Activated T-helper 1 cell treated with anti-CD3 and anti-CD28 coated beads, Interleukin-2, amount 50 U/mL, for 16 hours (primary cell): Measurements from ENCODE around the gene GAL3ST1.
"Not testable (repeated sequence)": the region's sequence is repeated elsewhere in the genome, so short reads cannot be mapped to it uniquely, and the experiment has no call there.

Experiments used
- DNase-seq, 2 donors: peaks; one replicate each; pipeline ENCODE4 v3.0.0-alpha.2; 2020; ENCODE audit warnings: low read depth in 1 of 2, low spot score in 1 of 2

GAL3ST1 gene

DNA sequence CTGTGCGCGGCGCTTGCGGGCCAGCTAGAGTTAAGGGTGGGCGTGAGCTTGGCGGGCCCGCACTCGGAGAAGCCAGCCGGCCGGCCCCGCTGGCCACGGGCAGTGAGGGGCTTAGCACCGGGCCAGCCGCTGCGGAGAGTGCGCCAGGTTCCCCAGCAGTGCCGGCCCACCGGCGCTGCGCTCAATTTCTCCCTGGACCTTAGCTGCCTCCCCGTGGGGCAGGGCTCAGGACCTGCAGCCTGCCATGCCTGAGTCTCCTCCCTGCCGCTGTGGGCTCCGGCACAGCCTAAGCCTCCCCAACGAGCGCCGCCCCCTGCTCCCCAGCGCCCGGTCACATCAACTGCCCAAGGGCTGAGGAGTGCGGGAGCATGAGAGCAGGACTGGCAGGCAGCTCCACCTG, 22.4 kb upstream of the GAL3ST1 start:
- DNase-seq = no peak

DNA sequence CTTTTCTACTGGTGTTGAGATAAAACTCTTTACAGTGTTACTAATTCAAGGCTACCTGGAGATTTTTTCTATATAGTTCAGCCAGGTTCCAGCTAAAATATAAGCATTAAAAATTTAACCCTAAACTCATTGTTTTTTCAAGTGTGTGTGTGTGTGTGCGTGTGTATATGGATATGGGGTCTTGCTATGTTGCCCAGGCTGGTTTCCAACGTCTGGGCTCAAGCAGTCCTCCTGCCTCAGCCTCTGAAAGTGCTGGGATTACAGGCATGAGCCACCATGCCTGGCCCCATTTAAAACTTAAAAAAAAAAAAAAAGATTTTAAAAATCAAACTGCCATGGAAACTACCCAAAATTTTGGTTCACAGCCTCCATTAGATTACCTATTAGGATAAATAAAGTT, 21.7 kb upstream of the GAL3ST1 start:
- no peak for DNase-seq

DNA sequence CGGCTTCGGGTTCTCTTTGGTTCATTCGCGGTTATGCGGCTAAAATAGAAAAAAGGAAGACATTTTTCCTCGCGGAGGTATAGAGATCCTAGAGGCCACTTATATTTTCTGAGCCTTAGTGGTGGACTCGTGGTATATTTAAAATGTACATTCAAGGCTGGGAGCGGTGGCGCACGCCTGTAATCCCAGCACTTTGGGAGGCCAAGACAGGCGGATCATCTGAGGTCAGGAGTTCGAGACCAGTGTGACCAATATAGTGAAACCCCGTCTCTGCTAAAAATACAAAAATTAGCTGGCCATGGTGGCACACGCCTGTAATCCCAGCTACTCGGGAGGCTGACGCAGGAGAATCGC, 17.9 kb upstream of the GAL3ST1 start:
- not testable (repeated sequence) for DNase-seq

DNA sequence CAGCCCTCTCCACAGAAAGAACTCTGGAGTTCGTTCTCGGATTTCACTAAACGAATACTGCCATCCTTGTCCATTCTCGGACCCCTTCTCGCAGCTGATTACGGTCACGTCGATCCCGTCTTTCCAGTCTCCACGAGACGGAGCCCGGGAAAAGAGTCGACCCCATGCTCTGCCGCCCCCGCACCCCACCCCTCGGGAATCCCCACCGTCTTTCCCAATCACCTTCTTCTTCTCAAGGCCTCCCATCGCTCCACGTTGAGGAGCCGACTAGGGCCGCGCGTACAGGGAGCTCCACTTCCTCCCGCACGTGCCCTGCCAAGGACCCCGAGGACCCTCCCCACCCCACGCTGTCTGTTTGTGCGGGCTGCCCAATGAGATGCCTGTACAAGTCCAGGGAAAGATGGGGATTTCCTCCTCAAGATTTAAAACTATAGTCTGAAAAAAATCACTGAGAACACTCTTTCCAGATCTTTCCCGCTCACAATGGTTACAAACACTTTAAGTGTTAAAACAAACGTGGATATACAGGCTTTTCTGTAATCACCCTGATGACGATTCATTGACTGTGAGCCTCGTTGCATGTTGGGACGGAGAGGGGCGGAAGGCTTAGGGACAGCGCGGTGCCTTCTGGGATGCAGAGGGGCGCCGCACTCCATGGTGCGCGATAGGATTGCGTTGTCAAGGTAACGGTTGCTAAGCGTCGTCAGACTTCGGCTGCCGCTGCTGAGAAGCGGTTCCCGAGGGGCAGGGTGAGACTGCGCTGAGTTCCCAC, 17.3 kb upstream of the GAL3ST1 start, which contains the start of gene PES1:
PES1 (minus strand) TSS at position 323 of the 772 bp plus-strand sequence; CDS start at position 246, 77 bp downstream.
- DNase-seq = peak; percentile 86 to 89

DNA sequence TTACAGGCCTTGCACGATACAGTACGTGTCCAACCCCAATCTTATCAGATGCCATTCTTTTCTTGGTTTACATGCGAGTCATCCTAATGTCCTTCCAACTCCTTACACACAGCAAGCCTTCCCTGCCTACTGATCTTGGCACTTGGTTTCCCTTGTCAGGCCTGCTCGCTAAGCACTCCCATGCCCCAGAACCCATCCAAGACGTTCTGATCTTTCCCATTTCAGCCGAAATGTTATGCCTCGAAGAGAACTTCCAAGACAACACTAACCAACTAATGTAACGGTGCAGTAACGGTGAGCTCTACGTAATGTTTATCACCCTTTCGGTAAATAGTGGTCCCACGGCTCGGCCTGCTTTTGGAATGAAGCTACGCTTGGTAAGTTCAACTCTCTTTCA, 16.7 kb upstream of the GAL3ST1 start:
- no peak for DNase-seq

DNA sequence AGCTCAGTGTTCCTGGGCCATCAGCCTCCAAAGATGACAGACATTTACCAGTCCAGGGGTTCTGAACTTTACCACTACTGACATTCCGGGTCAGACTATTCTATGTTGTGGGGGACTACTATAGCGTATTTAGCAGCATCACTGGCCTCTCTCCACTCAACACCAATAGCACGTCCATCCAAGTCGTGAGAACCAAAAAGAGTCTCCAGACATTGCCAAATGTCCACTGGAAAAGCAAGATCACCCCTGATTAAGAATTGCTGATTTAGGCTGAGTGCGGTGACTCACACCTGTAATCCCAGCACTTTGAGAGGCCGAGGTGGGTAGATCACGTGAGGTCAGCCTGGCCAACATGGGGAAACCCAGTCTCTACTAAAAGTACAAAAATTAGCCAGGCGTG, 11.9 kb upstream of the GAL3ST1 start:
- DNase-seq = no peak

DNA sequence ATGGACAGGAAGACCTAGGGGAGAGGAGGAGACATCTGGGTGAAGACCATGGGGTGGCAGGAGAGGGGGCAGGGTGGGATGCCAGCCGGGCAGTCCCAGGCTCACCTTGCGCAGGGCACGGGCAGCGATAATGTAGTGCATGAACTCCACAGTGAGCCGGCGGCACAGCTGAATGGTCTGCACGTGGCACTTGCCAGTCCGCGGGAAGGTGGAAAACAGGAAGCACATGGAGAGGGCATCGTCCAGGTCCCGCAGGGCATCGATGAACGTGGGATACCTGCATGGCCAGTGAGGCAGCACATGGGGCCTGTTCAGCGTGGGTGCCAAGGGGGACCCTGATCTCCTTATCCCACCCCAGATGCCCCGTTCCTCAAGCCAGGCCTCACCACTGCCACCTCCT, 10.0 kb upstream of the GAL3ST1 start:
- no peak for DNase-seq

DNA sequence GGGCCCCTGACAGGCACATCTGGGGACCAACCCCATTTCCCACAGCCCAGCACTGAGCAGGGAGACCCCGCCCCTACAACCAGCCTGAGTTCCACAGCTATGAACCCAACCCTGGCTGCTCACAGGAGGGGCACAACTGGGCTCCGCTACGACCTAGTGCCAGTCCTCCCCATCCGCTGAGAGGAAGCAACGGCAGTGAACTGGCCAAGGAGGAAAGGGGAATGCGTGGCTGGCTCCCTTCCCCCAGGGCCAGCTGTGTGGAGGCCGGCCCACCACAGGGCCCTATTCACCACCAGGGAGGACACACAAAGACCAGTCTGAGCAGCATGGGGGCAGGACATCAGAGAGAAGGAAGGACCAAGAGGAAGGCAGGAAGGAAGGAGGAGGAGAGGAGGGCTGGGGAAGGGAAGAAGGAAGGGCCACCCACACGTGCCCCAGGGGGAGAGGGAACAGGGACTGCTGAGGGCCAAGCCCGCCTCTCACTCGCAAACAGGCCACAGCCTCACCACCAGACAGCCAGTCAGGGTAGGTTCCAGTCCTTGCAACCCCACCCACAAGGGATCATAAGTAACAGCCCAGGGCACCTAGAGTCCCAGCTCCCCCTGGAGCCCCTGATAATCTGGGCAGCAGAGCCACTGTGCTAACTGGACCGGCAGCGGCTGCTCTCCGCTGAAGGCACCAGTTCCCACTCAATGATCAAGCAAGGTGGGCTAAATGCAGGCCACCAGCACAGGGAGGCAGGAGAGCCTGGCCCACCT, 8.5 kb upstream of the GAL3ST1 start:
- DNase-seq = no peak

DNA sequence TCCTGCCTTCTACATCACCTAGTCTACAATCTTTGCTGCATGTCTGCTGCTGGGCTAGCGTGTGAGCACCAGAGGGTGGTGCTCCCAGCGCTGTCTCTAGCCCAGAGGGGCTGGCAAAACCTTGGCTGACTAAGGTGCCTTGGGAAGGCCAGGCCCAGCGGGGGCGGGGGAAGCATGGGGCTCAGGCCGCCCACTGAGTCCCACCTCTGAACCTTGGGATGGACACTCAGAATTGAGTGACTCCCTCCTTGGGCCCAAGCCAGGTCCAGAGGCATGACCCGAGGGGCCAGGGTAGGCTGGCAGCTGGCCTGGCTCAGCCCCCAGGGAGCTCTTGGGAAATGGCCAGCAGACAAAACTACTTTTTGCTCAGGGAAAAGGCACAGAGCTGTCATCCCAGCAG, 7.6 kb upstream of the GAL3ST1 start:
- DNase-seq = no peak

DNA sequence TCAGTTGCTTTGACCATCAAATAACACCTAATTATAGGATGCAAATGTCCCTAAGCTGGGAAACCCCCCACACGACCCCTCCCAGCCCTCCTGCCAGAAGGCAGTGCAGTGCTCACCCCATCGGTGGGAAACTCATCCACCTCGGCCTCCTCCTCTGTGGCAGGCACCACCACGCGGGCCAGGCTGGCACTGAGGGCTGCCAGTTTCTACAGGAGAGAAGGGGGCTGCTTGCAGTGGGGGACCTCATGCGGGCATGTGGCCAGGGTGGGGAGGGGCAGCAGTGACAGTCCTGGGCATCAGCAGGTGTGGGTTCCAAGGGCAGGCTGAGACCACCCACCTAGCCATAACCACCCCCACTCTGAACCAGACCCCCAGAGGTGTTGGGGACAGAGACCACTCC, 6.4 kb upstream of the GAL3ST1 start:
- no peak for DNase-seq

DNA sequence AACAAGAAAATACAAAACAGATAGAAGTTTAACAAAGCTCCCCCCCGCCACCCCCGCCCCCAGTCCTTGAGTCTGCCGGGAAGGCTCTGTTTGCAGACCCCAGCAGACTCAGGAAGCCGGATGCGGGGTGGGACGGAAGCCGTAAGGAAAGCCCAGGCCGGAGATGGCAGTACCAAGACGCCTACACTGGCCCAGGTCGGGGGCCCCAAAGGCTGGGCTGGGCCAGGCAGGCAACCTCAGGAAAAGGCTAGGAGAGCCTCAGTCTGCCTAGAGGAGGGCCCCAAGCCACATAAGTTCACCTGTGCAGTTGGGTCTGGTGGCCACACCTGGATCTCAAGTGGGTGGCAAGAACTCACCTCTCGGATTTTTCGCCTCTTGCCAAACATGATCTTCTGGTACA, 4.0 kb upstream of the GAL3ST1 start:
- no peak for DNase-seq

DNA sequence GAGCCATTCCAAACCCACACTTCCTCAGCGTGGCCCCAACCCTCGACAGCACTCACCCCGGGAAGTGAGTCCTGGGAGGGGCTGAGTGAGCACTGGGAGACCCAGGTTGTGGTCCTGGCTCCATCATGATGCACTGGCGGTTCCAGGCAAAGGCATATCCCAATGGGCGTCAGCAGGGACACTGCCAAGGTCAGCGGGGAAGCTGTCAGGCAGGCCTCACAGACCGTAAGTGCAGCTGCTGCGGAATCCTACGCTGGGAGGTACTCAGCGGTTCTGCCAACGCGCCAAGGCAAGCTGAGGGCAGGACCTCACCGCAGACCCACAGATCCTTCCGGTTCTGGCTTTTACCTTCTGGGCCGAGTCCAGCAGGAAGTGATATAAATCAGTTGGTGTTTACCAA, 1.4 kb upstream of the GAL3ST1 start:
- no peak for DNase-seq

DNA sequence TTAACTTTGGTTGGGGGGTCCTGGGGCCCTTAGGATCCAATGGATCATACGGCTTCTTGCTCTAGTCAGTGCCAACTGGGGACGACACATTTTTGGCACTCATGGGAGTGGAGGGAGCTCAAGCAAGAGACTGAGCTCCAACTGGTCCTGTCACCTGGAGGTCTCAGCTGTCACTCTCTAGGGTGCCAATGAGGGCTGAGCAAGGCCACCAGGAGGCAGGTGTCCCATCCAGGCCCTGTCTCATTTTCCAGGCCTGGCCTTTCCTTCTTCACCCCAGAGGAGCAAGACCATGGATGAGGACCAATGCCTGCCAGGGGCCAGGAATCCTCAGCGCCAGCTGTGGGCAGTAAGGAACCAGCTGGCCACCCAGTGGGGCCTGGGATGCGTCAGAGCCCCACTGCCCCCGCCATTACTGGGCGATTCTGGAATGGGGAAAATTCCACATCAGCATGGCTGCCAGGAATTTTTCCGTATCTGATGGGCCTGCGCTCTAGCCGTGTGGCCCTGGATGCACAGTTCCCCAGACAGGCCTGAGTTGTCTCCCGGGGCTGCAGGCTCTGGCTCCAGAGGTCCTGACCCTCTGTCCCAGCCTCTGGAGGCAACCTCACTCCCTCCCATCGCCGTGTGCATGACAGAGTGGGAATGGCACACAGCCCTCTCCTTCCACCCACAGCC, 669 bp upstream of the GAL3ST1 start:
- no peak for DNase-seq

DNA sequence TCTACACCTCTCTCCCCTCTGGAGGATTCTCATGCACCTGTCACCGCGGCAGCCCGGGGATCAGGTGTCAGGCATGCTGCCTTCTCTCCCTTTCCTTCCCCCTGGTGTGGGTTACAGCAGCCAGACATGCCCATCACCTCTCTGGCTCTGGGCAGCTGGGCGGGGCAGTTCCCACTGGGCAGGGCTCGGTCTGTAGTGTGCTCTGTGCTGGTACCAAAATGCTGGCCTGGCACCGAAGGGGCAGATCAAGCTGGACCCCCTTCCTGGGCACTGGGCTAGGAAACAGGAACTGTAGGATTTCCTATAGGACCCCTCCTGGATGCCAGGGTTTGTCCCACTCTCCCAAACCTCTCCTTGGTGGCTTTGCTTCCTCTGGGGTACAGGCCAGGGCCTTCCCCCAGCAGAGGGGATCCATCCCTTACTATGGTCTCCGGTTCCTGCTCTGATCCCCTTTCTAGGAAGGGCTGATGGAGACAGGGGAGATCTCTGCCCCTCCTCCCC, 821 bp downstream of the GAL3ST1 start:
- no peak for DNase-seq

DNA sequence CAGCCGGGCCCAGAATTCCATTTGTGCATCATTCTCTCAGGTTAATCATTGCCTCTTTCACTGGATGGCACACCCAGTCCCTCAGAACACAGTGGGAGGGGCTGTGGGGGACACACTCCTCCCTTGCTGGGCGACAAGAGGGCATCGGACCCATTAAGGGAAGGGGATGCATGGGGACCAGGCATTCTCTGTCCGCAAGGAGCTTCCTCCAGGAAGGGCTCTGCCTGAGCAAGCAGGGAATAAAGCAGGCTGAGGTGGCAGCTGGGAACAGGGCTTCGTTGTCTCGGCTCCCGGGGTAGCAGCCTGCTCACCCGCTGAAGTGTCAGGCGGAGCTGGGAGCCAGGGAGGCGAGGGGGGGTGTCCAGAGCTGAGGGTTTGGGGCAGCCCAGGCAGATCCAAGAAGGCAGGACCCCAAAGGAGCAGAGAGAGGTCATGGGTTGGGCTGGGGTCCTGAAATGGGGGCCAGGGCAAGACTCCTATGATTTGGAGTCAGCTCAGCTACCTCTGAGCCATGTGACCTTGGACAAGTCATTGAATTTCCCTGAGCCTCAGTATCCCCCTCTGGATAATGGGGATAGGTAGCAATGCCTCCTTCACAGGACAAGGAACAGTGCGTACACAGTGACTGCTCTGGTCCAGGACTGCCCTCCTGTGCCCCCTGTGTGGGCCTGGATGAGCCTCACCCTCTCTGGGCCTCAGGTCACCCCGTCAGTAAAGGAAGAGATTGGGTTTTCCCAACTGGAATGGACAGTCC, 1.4 kb downstream of the GAL3ST1 start:
- no peak for DNase-seq

DNA sequence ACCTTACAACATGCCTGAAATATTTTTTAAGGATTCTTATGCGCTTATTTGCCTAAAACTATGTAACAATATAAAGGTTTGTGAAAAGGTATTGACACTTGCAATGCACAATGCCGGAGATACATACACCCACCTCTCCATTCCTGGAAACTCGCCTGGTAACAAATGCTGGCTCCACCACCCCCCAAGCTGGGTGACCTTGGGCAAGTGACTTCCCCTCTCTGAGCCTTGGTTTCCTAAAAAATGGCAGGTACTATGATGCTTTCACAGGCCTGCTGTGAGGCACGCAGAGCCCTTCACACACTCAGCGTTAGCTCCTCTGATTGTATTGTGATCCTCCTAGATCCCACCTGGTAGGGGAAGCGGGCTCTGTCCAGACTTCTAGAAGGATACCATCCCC, 2.3 kb downstream of the GAL3ST1 start:
- no peak for DNase-seq

DNA sequence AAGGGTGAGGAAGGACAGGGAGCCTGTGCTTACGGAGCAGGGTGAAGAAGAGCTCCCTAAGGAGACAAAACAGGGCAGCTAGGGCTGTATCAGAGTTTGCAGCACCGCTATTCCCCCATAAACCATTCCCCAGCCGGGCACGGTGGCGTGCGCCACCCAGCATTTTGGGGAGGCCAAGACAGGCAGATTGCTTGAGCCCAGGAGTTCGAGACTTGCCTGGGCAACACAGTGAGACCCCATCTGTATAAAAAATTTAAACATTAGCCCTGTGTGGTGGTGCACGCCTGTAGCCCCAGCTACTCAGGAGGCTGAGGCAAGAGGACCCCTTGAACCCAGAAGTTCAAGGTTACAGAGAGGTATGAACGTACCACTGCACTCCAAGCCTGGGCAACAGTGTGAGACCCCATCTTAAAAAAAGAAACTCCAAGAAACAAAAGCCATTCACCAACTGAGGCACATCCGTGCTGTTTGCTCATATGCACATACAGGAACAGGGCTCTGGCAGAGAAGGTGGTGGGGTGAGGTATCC, 4.7 kb downstream of the GAL3ST1 start:
- no peak for DNase-seq

DNA sequence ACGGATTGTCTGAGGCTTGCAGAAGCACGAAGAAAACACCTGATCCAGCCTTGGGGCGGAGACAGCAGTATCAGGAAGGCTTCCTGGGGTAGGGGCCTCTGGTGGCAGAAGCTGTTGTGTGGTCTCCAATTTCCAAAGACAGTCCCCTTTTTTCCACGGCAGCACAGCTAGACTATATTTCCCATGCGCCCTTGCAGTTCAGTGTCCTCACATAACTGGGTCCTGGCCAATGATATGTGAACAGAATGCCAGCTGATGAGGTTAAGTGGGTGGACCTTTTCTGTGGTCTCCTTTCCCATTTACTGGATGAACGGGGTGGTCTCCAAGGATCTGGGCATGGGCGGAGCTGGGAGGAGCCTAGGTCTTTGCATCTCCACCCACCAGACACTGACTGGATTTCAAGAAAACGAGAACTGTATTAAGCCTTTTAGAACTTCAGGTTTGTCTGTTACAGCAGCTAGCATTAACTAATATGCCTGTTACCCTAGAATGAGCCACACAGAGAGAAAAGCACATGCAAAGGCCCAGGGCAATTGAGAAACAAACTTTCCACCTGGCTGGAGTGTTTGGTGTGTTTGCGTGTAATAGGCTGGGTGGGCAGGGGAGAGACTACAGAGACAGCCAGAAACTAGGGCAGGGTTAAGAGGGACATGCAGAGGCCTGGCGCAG, 6.2 kb downstream of the GAL3ST1 start:
- DNase-seq = no peak

DNA sequence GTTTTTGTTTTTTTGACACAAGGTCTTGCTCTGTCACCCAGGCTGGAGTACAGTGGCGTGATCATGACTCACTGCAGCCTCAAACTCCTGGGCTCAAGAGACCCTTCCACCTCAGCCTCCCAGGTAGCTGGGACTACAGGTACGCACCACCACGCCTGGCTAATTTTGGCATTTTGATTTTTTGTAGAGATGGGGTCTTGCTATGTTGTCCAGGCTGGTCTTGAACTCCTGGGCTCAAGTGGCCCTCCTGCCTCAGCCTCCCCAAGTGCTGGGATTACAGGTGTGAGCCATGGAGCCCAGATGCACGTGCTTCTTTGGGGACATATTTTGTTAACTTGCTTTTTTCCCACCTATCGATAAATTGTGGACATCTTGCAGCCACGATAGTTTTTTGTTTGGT, 7.2 kb downstream of the GAL3ST1 start:
- DNase-seq = not testable (repeated sequence)

DNA sequence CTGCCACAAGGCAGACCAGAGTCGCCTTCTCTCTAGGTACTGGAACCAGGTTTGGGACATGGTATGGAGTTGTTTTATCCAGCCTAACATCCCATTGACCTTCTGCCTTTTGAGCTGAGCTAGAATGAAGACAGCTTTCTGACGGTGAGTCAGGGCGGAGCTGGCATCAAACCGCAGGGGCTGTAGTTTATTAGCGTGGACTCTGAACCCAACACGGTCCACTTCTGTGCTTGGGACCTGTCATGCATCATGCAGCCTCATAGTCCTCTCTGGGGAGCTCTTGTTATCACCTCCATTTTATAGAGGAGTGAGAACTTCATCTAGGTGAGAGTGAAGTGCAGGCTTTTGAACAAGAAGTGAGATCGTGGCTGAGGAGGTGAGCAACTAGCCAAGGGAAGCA, 8.3 kb downstream of the GAL3ST1 start:
- no peak for DNase-seq
